CD4-positive, CD25-positive, alpha-beta regulatory T cell (primary cell): ENCODE measurements around the gene CRACDL. TPM values are rescaled to one million over a fixed set of nuclear protein-coding genes. Genes with fewer than 3 reads are reported as not detected.

Source experiments
- ATAC-seq, 2 donors: fragments of 150-1000 bp; cut with Tn5 transposase; one replicate each; pipeline ENCODE4 v1.10.0; 2021; ENCODE audit warnings: low read depth in 2 of 2, moderate number of reproducible peaks in 2 of 2, moderate library complexity in 1 of 2
- DNase-seq, 3 donors: peaks; one replicate each; pipeline versions ENCODE4 v3.0.0 to v3.0.0-alpha.2; 2012 to 2022; ENCODE audit warnings: mixed read lengths in 1 of 3
- H3K27ac ChIP-seq: one replicate; pipeline ENCODE4 v1.7.0; 2013; ENCODE audit warnings: mild to moderate bottlenecking, low read length; ENCODE audit not compliant: insufficient read depth, poor library complexity, severe bottlenecking
- H3K27me3 ChIP-seq: one replicate; pipeline ENCODE4 v1.7.0; 2013; ENCODE audit warnings: low read length; ENCODE audit not compliant: control insufficient read depth, insufficient read depth
- H3K36me3 ChIP-seq: one replicate; pipeline ENCODE4 v1.7.0; 2013; ENCODE audit warnings: mild to moderate bottlenecking, low read length, moderate library complexity; ENCODE audit not compliant: control insufficient read depth, insufficient read depth
- H3K4me1 ChIP-seq: 2 replicates; pipeline ENCODE4 v1.7.0; 2013; ENCODE audit warnings: mild to moderate bottlenecking, low read length; ENCODE audit not compliant: insufficient read depth, control insufficient read depth, poor library complexity, severe bottlenecking
- H3K4me3 ChIP-seq: one replicate; pipeline ENCODE4 v1.7.0; 2013; ENCODE audit warnings: low read depth, mild to moderate bottlenecking, low read length, moderate library complexity
- H3K9me3 ChIP-seq, 2 experiments: 1 replicate in 1 of 2; 2 replicates in 1 of 2; pipeline ENCODE4 v1.7.0; 2013; ENCODE audit warnings: low read length in 2 of 2, mild to moderate bottlenecking in 1 of 2, moderate library complexity in 1 of 2; ENCODE audit not compliant: control insufficient read depth in 2 of 2
- H3K27ac Mint-ChIP-seq, 3 donors: one replicate each; pipeline ENCODE4 v1.8.0; 2020 to 2022; ENCODE audit warnings: mild to moderate bottlenecking in 3 of 3, mixed read lengths in 3 of 3, moderate library complexity in 2 of 3
- H3K27me3 Mint-ChIP-seq: one replicate; pipeline ENCODE4 v1.8.0; 2022; ENCODE audit warnings: mild to moderate bottlenecking, mixed read lengths
- H3K36me3 Mint-ChIP-seq: one replicate; pipeline ENCODE4 v1.8.0; 2020; ENCODE audit warnings: mixed read lengths
- H3K4me1 Mint-ChIP-seq, 4 donors: one replicate each; pipeline ENCODE4 v1.8.0; 2020 to 2022; ENCODE audit warnings: mixed read lengths in 4 of 4, mild to moderate bottlenecking in 1 of 4
- H3K4me3 Mint-ChIP-seq, 4 donors: one replicate each; pipeline ENCODE4 v1.8.0; 2020 to 2022; ENCODE audit warnings: mild to moderate bottlenecking in 4 of 4, mixed read lengths in 4 of 4, moderate library complexity in 3 of 4
- H3K9me3 Mint-ChIP-seq, 7 donors: one replicate each; pipeline ENCODE4 v1.8.0; 2020 to 2022; ENCODE audit warnings: mixed read lengths in 7 of 7, mild to moderate bottlenecking in 3 of 7, moderate library complexity in 2 of 7
- polyA plus RNA-seq, 4 donors: library from polyadenylated mRNA; unstranded; fragments of 300-500 nt; fragmentation: Illumina TruSeq; gene quantifications; one replicate each; pipeline ENCODE4 v1.2.3, GENCODE V29; 2021
- total RNA-seq: library from RNA; stranded (reverse); gene quantifications from one replicate; pipeline ENCODE4 v1.2.3, GENCODE V29; 2022

CRACDL gene
- total and polyA plus RNA-seq, 5 donors from 2014 or later, result 0.10 to 0.18 (median 0.16) TPM

DNA sequence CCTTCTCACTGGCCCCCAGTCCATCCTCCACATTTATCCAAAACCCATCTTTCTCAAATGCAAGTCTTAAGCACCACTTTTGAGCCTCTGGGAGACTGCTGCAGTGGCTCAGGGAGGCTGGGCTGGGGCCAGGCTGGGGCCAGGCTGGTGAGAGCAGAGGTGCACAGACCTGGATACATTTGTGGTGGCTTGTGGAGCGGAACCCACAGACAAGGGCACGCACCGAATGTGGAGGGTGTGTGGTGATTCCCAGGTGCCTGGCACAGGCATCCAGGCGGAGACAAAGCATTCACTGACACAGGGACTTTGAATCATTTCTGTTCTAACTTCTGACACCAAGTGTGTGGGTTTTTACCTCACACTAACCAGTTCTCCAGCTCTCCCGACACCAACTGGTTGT is 162.9 kb downstream of the CRACDL start:
- Mint-ChIP-seq H3K27me3 (no peaks in the 10 kb centered on the region), H3K4me3 (peak overlapping the region; percentile 50 to 95 (median 93)), H3K27ac (peak overlapping the region; percentile 95 to 96 (median 95)), H3K9me3 (peaks cover 0 to 2% (median 0%) of the 10 kb centered on the region in 7 donors), H3K4me1 (peaks cover 8 to 66% (median 39%) of the 10 kb centered on the region in 4 donors), H3K36me3 (no peaks in the 10 kb centered on the region)
- Histone ChIP-seq H3K9me3 (no peaks in the 10 kb centered on the region), H3K36me3 (no peaks in the 10 kb centered on the region), H3K4me1 (peaks cover 45% of the 10 kb centered on the region), H3K27ac (peak overlapping the region; percentile 85), H3K27me3 (no peaks in the 10 kb centered on the region), H3K4me3 (no peak overlapping the region)
- ATAC-seq, result no peak
- no peak for DNase-seq

DNA sequence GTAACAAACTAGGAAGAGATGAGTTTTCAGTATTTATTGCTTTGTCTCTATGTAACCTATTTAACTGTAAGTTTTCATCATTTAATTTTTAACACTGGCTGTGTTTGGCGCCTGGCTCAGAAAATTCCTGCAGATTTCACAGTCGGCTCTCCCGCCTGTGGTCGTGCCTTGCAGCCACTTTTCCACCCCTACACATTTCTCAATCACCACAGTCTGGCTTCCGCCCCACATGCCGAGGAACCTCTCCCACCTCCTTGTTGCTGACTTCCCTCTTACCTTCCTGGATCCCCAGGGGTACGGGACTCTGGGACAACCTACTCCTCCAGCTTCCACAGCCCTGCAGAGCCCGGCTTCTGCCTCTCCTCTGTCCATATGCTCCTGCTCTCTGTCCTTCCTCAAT is 163.5 kb downstream of the CRACDL start:
- H3K4me1 Mint-ChIP-seq, result peaks cover 8 to 73% (median 43%) of the 10 kb centered on the region in 4 donors

DNA sequence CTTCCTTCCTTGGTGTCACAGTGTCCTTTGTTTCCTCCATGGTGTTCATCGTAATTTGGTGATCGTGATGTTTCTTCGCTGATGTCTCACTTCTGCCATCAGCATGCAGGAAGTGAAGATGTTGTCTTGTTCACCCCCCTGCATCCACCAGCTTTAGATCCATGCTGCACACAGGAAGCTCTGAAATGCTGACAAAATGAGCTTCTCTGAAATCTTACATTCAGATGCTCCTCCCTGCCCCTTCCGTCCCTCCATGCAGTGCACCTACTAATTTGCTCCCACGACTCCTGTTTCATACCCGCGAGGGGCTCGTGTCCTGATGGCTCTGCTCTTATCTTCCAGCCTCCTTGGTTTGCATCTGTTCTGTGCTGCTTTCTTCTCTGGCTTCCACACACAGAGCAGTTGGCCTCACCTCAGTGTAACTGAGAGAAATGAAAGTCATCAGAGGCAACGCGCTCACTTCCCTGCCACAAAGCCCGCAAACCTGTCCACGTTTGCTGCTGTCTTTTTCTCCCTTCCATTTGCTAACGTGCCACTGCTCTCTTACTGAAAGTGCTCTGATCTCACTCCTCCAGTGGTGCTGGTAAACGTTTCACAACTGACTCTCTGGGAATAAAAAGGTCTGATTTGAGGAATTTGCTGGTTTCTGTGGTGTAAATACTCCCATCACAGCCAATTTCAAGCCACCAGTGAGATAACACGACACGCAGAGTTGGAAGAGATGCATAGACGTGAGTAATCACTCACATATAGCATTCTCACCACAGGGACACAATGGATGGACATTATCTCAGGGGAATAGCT is 164.1 kb downstream of the CRACDL start:
- Histone ChIP-seq H3K4me1 (peaks cover 52% of the 10 kb centered on the region), H3K36me3 (no peaks in the 10 kb centered on the region), H3K27me3 (no peaks in the 10 kb centered on the region), H3K4me3 (peak overlapping the region; percentile 83), H3K9me3 (no peaks in the 10 kb centered on the region), H3K27ac (peak overlapping the region; percentile 85)
- Mint-ChIP-seq H3K27ac (peak overlapping the region; percentile 95 to 99 (median 96)), H3K9me3 (peaks cover 0 to 2% (median 0%) of the 10 kb centered on the region in 7 donors), H3K27me3 (no peaks in the 10 kb centered on the region), H3K36me3 (no peaks in the 10 kb centered on the region), H3K4me1 (peaks cover 8 to 79% (median 43%) of the 10 kb centered on the region in 4 donors), H3K4me3 (peak overlapping the region; percentile 81 to 95 (median 86))
- peak; percentile 29 to 95 (median 85) for DNase-seq
- ATAC-seq, result peak; percentile 85 to 88

More for the DNA sequence above, 163.5 kb downstream of the CRACDL start:
- Mint-ChIP-seq H3K27me3 (no peaks in the 10 kb centered on the region), H3K36me3 (no peaks in the 10 kb centered on the region), H3K27ac (peak overlapping the region; percentile 95 to 99 (median 96)), H3K4me3 (peak overlapping the region; percentile 81 to 95 (median 93)), H3K9me3 (peaks cover 0 to 2% (median 0%) of the 10 kb centered on the region in 7 donors)
- no peak for ATAC-seq
- no peaks in the 10 kb centered on the region for H3K9me3 ChIP-seq
- no peaks in the 10 kb centered on the region for H3K27me3 ChIP-seq
- H3K4me3 ChIP-seq, result peak overlapping the region; percentile 83
- peak overlapping the region; percentile 85 for H3K27ac ChIP-seq
- DNase-seq, result no peak
- peaks cover 46% of the 10 kb centered on the region for H3K4me1 ChIP-seq
- H3K36me3 ChIP-seq, result no peaks in the 10 kb centered on the region

DNA sequence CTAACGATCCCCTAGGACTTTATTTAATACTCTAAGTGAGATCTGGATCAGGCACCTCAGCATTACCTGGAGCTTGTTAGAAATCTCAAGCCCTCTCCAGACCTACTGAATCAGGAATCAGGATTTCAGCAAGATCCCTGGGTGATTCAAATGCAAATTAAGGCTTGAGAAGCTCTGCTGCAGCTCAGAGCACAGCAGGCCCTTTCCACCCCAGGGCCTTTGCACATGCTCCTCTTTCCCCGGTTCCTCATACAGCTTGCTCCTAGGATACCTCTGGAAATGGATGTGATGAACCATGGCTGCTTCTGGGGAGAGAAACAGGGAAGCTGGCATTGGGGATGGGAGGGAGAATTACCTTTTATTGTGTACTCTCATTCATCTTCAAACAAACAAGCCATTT is 164.8 kb downstream of the CRACDL start:
- H3K27me3 Mint-ChIP-seq, result no peaks in the 10 kb centered on the region
- no peak for ATAC-seq

DNA sequence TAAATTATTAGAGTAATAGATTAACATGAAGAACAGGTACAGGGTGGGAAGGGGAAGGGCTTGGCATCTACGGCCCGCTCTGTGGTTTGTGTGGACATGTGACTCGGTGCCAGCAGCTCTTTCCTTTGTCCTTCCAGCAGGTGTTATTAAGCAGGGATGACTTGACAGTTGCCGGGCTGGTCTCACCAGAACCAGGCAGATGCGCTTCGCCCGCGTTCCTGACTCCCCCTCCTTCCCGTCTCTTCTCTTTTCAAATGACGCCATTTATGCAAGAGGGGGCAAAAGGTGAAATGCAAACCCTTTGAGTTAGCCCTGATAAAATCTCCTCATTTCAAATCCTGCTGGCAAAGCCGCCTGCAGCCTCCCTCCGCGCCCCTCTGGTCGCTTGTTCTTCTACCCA is 166.2 kb downstream of the CRACDL start:
- H3K4me3 ChIP-seq, result peak overlapping the region; percentile 47
- H3K4me1 ChIP-seq, result peaks cover 55% of the 10 kb centered on the region
- no peak for ATAC-seq
- H3K27me3 ChIP-seq, result no peaks in the 10 kb centered on the region
- H3K36me3 ChIP-seq, result no peaks in the 10 kb centered on the region
- peak overlapping the region; percentile 59 to 95 (median 86) for H3K4me3 Mint-ChIP-seq
- no peaks in the 10 kb centered on the region for H3K27me3 Mint-ChIP-seq
- peak overlapping the region; percentile 85 for H3K27ac ChIP-seq
- H3K4me1 Mint-ChIP-seq, result peaks cover 8 to 91% (median 51%) of the 10 kb centered on the region in 4 donors
- no peak for DNase-seq
- H3K27ac Mint-ChIP-seq, result peak overlapping the region; percentile 95 to 96 (median 96)
- peaks cover 8% of the 10 kb centered on the region for H3K36me3 Mint-ChIP-seq
- H3K9me3 Mint-ChIP-seq, result peaks cover 0 to 2% (median 0%) of the 10 kb centered on the region in 7 donors
- no peaks in the 10 kb centered on the region for H3K9me3 ChIP-seq

More for the DNA sequence above, 164.8 kb downstream of the CRACDL start:
- H3K27me3 ChIP-seq, result no peaks in the 10 kb centered on the region
- no peaks in the 10 kb centered on the region for H3K36me3 ChIP-seq
- H3K9me3 Mint-ChIP-seq, result peaks cover 0 to 2% (median 0%) of the 10 kb centered on the region in 7 donors
- peak overlapping the region; percentile 95 to 99 (median 96) for H3K27ac Mint-ChIP-seq
- H3K27ac ChIP-seq, result peak overlapping the region; percentile 85
- H3K4me3 Mint-ChIP-seq, result peak overlapping the region; percentile 81 to 95 (median 86)
- H3K4me1 ChIP-seq, result peaks cover 55% of the 10 kb centered on the region
- peak overlapping the region; percentile 83 for H3K4me3 ChIP-seq
- no peaks in the 10 kb centered on the region for H3K9me3 ChIP-seq
- H3K36me3 Mint-ChIP-seq, result peaks cover 3% of the 10 kb centered on the region
- DNase-seq, result no peak
- H3K4me1 Mint-ChIP-seq, result peaks cover 8 to 83% (median 48%) of the 10 kb centered on the region in 4 donors

DNA sequence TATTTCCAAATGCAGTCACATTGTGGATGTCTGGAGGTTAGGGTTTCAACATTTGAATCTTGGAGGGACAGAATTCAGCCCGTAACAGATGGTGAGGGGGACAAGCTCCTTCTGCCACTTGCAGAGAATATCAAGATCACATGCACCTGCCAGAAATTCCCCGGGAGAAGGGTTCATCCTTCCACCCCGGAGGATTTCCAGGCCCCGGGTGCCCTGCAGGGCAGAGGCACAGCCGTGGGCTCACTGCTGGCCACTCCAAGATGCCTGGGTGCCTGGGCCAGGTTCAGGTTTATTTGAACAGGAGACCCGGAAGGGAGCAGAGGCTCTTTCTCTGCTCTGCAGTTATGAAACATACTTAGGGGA is 166.9 kb downstream of the CRACDL start:
- no peaks in the 10 kb centered on the region for H3K27me3 ChIP-seq
- H3K4me1 ChIP-seq, result peaks cover 55% of the 10 kb centered on the region
- no peaks in the 10 kb centered on the region for H3K9me3 ChIP-seq
- no peaks in the 10 kb centered on the region for H3K36me3 ChIP-seq
- peak overlapping the region; percentile 82 to 89 (median 88) for H3K27ac Mint-ChIP-seq
- peaks cover 8% of the 10 kb centered on the region for H3K36me3 Mint-ChIP-seq
- peak overlapping the region; percentile 85 for H3K27ac ChIP-seq
- peak overlapping the region in 2 of 4 donors; percentile 33 to 61 for H3K4me3 Mint-ChIP-seq
- DNase-seq (no peak), ATAC-seq (no peak)
- peaks cover 8 to 86% (median 51%) of the 10 kb centered on the region in 4 donors for H3K4me1 Mint-ChIP-seq
- no peaks in the 10 kb centered on the region for H3K27me3 Mint-ChIP-seq
- H3K9me3 Mint-ChIP-seq, result peaks cover 0 to 2% (median 0%) of the 10 kb centered on the region in 7 donors
- H3K4me3 ChIP-seq, result peak overlapping the region; percentile 19

DNA sequence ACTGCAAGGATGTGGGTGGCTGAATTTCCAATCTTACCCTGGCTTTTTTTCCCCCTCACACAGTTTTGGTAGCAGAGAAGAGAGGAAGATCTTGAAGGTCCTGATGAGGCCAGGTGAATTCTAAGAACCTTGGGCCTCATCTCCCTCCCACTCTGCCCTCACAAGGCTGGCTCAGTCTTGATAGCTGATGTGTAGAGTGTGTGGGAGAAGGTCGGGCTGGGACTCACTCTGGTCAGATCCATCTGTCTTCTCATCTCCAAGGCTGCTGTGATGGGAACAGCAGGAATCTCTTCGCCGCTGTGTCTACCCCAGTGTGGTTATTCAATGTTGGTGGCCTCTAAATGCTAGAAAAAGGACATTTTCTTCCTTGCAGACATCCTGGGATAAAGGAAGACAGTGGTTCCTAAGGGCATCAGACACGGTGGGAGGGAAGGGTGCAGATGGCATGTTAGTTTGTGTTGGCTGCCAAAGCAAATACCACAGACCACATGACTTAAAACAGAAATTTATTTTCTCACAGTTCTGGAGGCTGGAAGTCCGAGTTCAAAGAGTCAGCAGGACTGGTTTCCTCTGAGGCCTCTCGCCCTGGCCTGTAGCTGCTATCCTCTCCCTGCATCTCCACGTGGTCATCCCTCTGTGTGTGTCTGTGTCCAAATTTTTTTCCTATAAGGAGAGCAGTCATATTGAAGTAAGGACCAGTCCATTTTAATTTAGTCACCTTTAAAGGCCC is 167.5 kb downstream of the CRACDL start:
- ATAC-seq, result no peak
- no peaks in the 10 kb centered on the region for H3K27me3 Mint-ChIP-seq
- Histone ChIP-seq H3K4me3 (peak overlapping the region; percentile 19), H3K27ac (peak overlapping the region; percentile 85), H3K9me3 (no peaks in the 10 kb centered on the region), H3K36me3 (no peaks in the 10 kb centered on the region), H3K27me3 (no peaks in the 10 kb centered on the region), H3K4me1 (peaks cover 53% of the 10 kb centered on the region)
- peaks cover 8% of the 10 kb centered on the region for H3K36me3 Mint-ChIP-seq
- H3K4me1 Mint-ChIP-seq, result peaks cover 11 to 83% (median 53%) of the 10 kb centered on the region in 4 donors
- H3K27ac Mint-ChIP-seq, result peak overlapping the region; percentile 82 to 89 (median 88)
- H3K4me3 Mint-ChIP-seq, result peak overlapping the region in 3 of 4 donors; percentile 33 to 61 (median 46)
- no peak for DNase-seq
- H3K9me3 Mint-ChIP-seq, result peaks cover 0 to 2% (median 0%) of the 10 kb centered on the region in 7 donors
